Esophagus muscularis mucosa (tissue), 3 donors: Measurements from ENCODE around the gene TBRG1.

Experiments
- POLR2A ChIP-seq: fragments of 450-650 bp; IDR thresholded peaks from one replicate; pipeline ENCODE4 v1.6.1; 2017; ENCODE audit warnings: antibody characterized with exemption, moderate library complexity, mild to moderate bottlenecking, low read depth
- POLR2AphosphoS5 ChIP-seq, 2 donors: sonication (generic); formaldehyde crosslinking; IDR thresholded peaks; one replicate each; pipeline ENCODE4 v1.6.1; 2017; ENCODE audit warnings: antibody characterized with exemption in 2 of 2
- TF ChIP-seq, protein P1 (sequence below), 3 experiments: fragments of 200-600 bp in 2 of 3; fragments of 450-650 bp in 1 of 3; sonication (generic) in 2 of 3; IDR thresholded peaks; one replicate each; pipeline ENCODE4 v1.5.1; 2017 to 2019; ENCODE audit warnings: antibody characterized with exemption in 3 of 3, mild to moderate bottlenecking in 2 of 3, moderate library complexity in 1 of 3

DNA sequence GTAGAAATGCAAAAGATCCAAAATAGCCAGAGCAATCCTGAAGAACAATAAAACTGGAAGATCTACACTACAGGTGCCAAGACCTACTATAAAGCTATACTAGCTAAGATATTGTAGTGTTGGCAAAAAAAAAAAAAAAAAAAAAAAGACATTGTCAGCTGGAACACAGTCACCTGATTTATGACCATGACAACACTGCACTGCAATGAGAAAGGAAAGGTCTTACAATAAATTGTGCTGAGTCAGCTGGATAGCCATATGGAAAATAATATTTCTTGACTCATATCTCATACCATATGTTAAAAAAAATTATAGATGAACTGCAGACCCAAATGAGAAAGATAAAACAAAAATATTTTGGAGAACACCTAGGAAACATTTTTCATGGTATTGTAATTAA, 14.5 kb upstream of the TBRG1 start:
- TF ChIP-seq POLR2A = no peak
- TF ChIP-seq, protein P1, sequence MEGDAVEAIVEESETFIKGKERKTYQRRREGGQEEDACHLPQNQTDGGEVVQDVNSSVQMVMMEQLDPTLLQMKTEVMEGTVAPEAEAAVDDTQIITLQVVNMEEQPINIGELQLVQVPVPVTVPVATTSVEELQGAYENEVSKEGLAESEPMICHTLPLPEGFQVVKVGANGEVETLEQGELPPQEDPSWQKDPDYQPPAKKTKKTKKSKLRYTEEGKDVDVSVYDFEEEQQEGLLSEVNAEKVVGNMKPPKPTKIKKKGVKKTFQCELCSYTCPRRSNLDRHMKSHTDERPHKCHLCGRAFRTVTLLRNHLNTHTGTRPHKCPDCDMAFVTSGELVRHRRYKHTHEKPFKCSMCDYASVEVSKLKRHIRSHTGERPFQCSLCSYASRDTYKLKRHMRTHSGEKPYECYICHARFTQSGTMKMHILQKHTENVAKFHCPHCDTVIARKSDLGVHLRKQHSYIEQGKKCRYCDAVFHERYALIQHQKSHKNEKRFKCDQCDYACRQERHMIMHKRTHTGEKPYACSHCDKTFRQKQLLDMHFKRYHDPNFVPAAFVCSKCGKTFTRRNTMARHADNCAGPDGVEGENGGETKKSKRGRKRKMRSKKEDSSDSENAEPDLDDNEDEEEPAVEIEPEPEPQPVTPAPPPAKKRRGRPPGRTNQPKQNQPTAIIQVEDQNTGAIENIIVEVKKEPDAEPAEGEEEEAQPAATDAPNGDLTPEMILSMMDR (IDR thresholded peaks at IDR 0.05) = no peak
- TF ChIP-seq POLR2AphosphoS5 (IDR thresholded peaks at IDR 0.05) = no peak
